Stimulated activated CD8-positive, alpha-beta memory T cell treated with anti-CD3 and anti-CD28 coated beads, Interleukin-15, amount 100 ng/mL, for 1 hour (primary cell): ENCODE results near the gene ASPSCR1.

Experiments
- DNase-seq: peaks from one replicate; pipeline ENCODE4 v3.0.0-alpha.2; 2020; ENCODE audit warnings: low read depth

The ASPSCR1 gene, protein sequence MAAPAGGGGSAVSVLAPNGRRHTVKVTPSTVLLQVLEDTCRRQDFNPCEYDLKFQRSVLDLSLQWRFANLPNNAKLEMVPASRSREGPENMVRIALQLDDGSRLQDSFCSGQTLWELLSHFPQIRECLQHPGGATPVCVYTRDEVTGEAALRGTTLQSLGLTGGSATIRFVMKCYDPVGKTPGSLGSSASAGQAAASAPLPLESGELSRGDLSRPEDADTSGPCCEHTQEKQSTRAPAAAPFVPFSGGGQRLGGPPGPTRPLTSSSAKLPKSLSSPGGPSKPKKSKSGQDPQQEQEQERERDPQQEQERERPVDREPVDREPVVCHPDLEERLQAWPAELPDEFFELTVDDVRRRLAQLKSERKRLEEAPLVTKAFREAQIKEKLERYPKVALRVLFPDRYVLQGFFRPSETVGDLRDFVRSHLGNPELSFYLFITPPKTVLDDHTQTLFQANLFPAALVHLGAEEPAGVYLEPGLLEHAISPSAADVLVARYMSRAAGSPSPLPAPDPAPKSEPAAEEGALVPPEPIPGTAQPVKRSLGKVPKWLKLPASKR

DNA sequence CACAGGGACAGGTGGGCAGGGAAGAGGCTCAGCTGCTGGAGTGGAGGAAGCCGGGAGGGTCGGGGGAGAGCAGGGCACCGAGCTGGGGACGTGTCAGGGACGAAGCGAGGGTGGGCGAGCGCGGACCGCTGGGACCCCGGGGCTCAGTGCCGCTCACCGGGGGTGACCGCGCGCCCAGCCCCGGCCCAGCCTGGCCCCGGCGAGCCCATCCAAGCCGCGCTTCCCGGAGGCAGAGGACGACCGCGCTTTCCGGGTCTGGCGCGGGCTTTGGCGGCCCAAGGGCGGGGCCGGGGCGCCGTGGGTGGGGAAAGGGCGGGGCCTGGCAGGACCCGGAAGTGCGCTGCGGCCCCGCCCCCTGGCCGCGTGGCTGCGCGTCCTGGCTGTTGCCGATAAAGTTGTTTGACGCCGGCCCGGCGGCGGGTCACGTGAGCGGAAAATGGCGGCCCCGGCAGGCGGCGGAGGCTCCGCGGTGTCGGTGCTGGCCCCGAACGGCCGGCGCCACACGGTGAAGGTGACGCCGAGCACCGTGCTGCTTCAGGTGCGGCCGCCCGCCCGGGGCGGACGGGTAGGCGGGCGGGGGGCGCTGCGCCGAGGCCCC, at the start of gene ASPSCR1:
TSS of gene ASPSCR1 (plus strand) at position 419 of the 598 bp plus-strand sequence. CDS start at position 437, 18 bp downstream.
- peak; percentile 77 for DNase-seq

DNA sequence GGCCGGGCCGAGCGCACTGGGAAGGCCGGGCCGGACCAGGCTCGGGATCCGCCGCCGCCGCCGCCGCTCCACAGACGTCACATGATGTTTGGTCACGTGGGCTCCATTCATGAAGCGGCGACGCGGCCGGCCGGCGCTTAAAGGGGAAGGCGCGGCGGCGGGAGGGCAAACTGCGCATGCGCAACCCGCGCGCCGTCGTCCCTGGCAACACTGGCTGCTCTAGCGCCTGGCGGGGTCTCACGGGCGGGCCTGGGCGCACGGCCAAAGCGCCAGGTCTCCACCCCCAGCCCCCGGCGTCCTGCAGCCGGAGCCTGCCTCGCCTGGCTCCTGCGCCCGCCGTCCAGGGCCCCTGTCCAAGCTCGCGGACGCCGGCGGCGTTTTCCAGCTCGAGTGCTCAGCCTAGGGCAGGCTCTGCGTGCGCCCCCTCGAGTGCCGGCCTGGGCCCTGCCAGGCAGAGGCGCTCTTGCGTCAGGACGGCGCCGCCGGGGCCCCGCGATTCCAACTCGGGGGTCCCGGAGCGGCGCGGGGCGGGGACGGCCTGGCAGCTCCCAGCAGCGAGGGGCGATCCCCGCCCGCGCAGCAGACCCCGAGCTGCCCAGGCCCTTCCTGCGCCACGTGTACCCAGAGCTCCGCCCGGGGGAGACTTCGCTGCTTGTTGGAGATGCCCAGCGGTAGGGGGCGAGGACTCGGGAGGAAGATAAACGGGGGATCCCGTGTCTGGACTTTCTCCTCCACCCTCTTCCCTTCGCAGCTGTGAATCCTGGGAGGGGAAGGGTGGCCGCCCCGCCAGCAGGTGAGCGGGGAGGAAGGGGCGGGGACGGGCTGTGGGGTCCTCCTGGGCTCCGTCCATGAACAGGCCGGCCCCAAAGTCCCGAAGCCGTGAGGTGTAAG, 49.5 kb upstream of the ASPSCR1 start, which contains the start of gene MAFG:
TSS of gene MAFG (minus strand) at position 83 of the 891 bp plus-strand sequence. CDS start 4,550 bp downstream, outside the sequence.
- DNase-seq: peak; percentile 73

DNA sequence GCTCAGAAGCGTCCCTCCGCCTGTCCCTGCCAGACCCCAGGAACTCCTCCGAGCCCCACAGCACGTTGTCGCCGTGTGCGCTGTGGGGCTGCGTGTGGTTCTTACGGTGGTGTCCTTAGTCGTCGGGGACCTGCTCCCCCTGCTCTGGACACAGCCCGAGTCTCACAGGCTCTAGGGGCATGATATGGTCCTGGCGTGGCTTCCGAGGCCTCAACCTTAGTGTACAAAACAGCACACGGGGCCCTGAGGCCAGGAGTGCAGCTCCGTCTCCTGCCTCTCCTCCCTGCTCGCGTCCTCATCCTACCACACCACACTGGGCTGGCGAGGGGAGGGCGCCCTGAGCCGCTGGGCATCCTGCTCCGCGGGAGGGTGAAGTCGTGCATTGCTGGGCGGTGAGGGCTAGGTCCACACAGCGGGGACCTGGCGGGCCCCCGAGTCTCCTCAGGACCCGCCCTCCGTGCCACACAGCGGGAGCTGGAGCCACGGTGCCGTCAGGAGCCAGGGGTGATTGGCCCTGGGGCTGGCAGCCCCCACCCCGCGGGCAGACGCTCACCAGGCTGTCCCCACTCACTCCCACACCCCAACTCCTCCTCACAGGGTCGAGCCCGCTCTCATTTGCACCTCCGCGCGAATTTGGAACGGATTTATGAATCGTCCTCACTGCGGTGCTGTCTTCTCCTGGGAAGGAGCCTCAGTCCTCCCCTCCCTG, 48.7 kb upstream of the ASPSCR1 start:
- DNase-seq: no peak

DNA sequence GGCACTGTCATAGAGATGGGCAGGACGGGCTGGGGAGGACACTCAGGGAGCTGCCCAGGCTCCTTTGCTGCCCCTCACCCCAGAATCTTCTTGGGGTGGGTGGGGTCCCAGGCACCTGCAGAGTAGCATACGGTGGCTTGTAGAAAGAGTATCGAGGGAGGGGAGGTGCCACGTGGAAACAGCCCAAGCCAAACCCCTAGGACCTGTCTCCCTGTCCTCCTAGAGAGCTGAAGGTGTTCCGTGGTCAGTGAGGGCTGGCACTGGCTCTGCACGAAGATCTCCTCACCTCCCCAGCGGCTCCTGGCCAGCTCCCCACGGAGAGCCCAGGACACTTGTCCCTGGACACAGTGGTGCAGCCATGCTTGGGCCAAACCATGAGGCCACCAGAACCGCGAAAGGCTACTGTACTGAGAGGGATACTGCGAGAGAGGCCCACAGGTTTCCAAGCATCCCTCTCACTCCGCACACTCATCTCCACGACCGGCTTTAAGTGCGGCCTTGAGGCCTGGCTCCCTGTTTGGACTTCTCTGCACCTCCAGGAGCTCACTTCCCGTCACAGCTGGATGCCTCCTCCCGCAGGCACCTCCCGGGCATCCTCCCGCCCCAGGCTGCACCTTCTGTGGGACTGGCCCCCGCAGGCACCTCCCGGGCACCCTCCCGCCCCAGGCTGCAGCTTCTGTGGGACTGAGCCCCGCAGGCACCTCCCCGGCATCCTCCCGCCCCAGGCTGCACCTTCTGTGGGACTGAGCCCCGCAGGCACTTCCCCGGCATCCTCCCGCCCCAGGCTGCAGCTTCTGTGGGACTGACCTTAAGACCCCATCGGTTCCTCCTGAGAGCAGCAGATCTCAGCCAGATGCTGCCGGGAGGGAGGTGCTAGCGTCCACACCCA, 47.9 kb upstream of the ASPSCR1 start:
- no peak for DNase-seq

DNA sequence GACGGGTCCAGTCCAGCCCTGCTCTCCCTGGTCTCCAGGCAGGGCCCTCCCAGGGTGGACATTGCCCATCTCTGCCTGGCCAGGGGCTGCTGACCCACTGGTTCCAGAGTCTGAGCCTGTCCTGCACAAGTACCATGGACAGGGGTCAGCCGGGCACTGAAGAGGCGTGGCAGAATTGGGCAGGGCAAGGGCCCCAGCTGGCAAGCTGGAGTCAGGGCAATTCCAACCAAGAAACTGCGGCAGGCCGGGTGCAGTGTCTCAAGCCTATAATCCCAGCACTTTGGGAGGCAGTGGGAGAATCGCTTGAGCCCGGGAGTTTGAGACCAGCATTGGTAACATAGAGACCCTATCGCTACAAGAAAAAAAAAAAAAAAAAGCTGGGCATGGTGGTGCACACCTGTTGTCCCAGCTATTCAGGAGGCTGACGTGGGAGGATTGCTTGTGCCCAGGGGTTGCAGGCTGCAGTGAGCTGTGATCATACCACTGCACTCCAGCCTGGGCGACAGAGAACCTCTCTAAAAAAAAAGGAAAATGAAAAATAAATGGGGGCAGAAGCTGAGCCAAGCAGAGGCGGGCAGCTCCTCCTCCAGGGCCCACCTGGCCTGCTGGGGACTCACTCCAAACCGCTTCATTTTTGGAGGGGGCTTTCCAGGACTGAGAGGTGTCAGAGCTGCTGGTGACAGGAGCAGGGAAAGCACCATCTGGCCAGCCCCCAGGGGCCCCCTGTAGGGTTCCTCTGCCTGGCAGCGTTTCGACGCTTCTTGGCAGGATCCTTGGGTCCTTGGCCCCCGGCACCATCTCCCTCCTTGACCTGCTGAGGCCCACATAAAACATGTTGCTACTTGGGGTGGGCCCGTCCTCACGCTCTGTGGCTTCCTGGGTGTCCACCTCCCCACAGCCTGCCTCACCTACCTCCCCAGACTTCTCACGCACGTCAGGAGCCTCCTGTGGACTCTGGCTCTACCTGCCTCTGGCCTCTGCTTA, 47.0 kb upstream of the ASPSCR1 start:
- no peak for DNase-seq

DNA sequence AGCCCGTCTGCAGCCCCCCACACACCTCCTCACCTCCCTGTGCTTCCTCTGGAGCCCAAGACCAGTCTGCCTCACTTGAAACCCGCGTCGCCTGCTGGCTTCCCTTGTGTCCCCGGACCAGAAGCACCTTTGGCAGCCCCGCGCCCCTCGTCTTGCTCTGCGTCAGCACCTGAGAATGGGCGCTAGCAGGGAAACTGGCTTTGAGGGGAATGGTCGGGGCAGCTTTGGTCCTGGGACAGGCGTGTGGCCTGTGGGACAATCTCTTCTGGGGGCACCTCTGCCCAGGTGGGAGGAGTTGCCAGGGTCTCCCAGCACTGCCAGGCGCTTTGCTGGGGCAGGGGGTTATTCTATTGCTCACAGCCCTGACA, 46.3 kb upstream of the ASPSCR1 start:
- DNase-seq: no peak

DNA sequence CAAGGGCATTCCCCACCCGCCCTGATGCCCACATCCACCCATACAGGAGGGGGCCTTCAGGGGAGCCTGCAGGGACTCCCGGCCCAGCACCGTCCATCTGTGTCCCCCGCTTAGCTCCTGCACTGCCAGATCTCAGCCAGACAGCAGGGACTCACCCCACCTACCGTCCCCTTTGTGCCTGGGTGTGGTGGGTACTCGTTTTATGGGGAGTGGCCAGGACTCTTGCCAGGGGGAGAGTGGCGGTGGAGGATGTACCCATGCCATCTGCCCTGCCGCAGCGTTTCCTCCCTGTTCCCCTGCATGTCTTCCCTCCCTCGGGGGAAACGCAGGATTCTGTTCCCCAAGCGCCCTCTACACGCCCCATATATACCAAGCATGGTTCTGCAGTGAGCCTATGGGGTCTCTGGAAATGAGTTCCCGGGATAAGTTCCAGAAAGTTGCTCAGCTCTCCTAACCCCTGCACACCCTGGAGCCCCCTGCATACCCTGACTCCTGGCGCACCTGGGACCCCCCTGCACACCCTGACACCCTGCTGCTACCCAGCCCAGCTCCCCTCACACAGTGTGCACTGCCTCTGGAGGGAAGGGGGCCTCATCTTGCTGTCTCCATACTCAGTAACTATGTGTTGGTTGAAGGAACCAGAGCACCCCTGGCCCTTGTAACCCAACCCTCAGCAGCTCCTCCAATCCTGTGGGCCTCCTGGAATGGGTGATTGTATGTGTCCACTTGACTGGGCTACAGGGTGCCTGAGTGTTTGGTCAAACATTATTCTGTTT, 45.7 kb upstream of the ASPSCR1 start:
- DNase-seq: no peak

DNA sequence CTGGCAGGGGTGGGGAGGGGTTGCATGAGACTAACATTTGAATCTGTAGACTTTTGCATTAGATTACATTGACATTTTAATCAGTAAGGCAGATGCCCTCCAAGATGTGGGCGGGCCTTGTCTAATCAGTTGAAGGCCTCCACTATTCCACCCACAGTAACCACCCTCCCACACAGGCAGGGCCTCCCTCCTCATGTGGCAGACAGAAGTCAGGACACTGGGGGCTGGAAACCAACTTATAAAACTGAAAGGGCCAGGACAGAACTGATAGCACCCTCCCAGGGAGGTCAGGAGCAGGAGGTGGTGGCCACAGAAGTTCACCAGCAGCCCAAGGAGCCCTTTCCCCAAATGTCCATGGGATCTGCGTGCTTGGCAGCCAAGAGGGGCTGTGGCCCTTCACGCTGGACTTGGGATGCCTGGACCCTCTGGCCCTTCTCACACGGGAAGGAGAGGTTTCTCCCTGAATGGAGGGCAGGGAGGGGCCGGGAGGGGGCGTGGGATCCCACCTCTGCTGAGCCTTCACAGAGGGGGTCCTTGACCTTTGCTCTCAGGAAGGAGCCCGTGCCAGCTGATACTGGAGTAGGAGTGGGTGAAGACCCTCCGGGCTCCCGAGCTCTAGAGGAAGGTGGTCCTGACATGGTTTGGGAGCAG, 45.0 kb upstream of the ASPSCR1 start:
- no peak for DNase-seq

DNA sequence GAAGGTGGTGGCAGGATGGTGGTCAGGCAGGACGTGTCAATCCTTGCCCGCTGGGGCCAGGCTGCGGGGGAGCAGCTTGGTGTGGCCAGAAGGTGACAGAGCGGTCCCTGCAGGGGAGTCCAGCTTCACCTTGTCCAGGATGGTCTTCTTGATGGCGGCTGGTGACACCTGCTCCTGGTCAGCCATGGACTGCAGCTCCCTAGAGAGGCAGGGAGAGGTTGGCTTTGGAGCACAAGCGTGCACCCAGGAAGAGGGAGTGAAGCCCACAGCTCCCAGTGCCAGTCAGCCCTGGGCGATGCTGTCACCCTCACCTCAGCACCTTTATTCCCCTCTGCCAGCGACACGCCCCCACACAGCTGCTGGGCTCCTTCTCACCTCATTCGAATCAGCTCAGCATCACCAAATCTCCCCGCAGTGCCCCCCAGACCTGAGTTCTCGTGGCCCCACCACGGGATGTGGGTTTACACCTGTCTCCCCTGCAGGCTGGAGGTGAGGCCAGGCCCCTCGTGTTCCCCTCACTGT, 44.2 kb upstream of the ASPSCR1 start:
- no peak for DNase-seq

DNA sequence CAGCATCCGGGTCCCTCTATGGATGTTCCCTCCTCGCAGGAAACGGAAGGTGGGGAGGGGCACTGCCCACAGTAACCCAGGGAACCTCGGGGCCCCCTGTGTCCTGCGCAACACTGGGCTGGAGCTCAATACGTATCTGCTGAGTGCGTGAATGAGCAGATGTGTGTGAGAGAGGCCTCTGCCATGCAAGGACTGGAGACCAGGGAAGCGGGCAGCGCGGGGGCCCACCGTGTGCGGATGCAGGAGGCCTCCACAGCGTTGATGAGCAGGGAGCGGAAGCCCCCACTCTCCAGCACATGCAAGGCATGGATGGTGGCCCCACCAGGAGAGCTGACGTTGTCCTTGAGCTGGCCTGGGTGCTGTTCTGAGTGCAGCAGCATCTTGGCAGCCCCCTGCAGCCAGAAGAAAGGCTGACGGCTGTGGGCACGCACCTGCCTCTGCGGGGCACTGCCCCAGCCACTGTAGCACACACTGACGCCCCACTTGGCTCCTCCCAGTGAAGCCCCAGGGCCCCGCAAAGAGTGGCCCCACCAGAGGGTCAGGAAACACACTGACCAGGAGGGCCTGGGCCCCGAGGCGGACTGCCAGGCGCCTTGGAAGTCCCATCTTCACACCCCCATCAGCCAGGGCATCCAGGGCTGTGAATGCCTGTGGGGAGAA, 43.2 kb upstream of the ASPSCR1 start:
- no peak for DNase-seq

DNA sequence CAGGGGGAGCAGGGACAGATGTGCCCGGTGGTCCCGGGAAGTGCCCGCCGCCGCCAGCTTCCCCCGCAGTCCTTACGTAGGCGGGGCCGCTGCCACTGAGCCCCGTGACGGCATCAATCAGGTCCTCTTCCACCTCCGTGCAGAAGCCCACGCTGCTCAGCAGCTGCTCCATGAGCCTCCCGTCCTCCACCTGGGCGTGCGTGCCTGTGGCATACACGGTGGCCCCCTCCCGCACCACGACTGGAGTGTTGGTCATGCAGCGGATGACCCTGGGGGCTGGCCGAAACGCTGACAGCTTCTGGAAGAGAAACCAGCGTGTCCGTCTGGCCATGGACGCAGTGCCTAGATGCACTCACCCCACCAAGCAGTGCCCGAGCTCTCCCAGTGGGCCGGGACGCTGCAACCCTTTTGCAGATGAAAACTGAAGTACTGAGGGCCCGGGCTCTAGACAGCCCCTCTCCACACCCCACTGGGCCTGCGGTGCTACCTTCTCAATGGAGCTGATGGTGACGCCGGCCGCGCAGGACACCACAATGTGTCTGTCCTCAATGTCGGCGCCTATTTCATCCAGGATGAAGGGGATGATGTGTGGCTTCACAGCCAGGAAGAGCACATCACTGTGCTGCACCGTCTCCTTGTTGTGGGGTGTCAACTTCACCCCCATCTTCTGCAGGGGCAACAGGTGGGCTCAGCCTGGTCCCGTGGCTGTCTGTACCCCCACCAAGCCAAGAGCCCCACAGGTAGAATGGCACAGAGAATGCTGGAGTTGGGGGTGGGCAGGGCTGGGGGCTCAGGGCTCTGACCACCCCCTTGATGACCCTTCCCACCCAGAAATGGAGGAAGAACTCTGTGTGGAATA, 42.4 kb upstream of the ASPSCR1 start:
- no peak for DNase-seq

DNA sequence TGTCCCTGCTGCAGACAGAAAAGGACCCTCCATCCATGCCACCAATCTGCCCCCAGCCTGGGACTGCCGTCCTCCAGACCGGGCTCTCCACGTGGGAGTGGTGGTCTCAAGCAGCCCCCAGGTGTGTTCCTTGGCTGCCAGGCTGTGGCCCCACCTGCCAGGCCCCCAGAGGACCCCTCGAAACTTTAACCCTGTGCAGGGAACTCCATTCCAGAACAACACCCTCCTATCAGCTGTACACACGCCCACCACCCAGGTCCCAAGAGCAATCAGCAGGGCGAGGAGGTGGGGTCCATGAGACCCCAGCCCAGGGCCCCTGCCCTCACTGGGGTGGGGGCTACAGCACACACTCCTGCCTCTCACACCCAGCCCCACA, 41.7 kb upstream of the ASPSCR1 start:
- no peak for DNase-seq

DNA sequence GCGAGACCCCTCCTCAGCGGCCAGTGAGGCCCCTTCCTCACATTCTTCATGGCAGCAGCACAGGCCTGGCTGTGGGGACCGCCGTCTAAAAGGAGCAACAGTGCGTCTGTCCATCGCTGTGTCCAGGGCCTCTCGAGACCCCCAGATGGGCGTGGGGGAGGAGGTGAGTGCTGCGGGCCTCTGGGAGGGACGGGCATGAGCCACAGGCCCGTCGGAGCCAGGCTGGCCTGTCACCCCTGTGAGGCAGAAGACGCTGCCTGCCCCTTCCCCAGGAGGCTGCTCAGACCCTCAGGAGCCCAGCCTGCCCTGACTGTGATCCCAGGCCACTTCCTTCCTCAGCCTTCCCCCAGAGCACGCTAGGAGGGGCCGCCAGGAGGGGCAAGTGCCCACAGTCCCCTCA, 38.2 kb upstream of the ASPSCR1 start:
- no peak for DNase-seq

DNA sequence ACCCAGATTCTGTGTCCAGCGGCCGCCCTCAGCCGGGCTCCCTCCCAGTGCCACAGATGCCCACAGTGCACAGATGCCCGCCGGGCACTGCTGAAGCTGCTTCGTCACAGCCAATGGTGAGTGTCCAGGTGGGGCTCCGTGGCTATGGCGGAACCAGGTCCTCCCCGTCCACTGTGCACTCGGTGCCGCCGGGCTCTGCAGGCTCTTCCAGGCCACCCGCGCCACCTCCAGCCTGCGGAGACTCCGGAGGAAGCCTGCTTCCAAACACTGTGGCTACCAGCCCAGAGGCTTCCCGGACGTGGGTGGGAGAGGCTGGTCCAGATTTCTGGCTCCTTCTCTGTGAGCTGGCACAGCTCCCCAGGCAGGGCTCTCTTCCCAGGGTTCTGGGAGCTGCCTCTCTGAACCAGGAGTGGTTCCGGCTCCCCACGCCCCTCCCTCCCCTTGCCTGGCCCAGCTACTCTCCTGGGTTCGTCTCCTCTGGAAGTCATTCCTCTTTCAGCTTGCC, 37.5 kb upstream of the ASPSCR1 start:
- no peak for DNase-seq

DNA sequence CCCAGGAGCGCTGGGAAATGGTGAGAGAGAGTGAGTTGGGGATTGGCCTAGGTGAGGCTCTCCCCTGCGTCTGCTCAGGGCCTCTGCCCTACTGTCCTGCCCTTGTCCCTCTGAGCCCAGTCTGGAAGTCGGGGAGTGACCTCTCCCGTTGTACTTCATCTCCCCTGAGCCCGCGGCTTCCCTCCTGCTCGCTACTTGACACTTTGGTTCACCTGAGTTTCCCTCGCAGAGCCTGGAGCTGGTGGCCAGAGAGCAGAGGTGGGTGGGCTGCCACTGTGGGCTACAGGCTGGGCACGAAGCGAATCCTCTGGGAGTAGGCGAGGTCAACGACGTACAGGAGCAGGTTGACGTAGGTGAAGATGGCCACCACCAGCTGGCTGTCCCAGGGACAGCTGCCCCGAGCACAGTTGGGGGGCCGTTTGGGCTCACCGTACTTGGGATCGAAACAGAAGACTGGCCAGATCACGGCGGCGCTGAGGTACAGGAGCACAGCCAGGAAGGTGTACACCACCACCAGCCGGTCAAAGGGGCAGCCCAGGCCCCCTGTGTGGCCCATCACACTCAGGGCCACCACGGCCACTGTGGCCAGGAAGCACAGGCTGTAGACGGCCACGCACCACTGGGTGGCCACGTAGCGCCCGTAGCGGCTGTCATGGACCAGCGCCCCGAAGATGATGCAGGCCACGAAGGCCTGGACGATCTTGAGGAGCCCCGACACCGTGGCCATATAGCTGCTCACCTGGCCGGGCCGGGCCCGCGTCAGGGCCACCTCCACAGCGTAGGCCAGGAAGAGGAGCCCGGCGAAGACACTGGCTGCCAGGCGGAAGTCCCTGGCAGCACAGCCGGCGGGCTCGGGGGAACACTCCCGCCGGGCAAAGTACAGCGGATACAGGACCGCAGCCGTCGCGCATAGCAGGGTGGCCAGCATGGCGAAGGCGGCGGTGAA, 36.6 kb upstream of the ASPSCR1 start:
- DNase-seq: no peak
